Activated naive CD4-positive, alpha-beta T cell (primary cell): ENCODE data around the gene B3GAT1.
"Not testable (repeated sequence)": the region's sequence is repeated elsewhere in the genome, so short reads cannot be mapped to it uniquely, and the experiment has no call there.

Source experiments
- DNase-seq, 4 experiments: peaks; one replicate each; lab custom pipeline; 2025; lab: John Stamatoyannopoulos, UW

The B3GAT1 gene, protein sequence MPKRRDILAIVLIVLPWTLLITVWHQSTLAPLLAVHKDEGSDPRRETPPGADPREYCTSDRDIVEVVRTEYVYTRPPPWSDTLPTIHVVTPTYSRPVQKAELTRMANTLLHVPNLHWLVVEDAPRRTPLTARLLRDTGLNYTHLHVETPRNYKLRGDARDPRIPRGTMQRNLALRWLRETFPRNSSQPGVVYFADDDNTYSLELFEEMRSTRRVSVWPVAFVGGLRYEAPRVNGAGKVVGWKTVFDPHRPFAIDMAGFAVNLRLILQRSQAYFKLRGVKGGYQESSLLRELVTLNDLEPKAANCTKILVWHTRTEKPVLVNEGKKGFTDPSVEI

GRCh38 chr11:134412203-134413042, at the start of gene B3GAT1:
Gene B3GAT1, minus strand, starts transcription at chr11:134412242. Its CDS starts 24,583 bp downstream, at chr11:134387659.
- no peak for DNase-seq

DNA sequence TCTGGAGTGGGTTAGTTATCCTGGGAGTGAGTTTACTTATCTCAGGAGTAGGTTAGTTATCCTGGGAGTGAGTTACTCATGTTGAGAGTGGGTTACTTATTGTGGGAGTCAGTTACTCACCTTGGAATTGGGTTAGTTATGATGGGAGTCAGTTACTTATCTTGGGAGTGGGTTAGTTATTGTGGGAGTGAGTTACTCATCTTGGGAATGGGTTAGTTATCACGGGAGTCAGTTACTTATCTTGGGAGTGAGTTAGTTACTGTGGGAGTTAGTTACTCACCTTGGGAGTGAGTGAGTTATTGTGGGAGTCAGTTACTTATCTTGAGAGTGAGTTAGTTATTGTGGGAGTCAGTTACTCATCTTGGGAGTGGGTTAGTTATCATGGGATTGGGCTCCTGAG, 49.6 kb upstream of the B3GAT1 start:
- DNase-seq = no peak

DNA sequence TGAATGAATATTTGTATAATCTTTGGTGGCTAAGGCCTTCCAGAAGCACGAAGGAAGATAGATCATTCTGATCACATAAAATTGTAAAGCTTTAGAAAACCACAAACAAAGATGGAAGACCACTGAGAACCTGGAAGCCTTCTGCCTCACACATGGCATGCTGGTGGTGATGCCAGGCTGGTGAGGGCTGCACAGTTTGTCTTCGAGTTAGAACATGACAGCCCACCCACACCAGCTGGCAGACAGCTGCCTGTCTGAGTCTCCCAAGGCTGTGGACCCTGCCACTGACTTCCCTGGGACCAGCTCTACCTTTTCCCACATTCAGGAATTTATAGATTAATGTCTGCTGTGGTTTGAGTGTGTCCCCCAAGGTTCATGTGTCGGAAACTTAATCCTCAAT, 48.8 kb upstream of the B3GAT1 start:
- DNase-seq = no peak

- no peak for DNase-seq
Measured at GRCh38 chr11:134460062-134460561, 48.1 kb upstream of the B3GAT1 start.

- no peak for DNase-seq
Measured at GRCh38 chr11:134459246-134460061, 47.4 kb upstream of the B3GAT1 start.

DNA sequence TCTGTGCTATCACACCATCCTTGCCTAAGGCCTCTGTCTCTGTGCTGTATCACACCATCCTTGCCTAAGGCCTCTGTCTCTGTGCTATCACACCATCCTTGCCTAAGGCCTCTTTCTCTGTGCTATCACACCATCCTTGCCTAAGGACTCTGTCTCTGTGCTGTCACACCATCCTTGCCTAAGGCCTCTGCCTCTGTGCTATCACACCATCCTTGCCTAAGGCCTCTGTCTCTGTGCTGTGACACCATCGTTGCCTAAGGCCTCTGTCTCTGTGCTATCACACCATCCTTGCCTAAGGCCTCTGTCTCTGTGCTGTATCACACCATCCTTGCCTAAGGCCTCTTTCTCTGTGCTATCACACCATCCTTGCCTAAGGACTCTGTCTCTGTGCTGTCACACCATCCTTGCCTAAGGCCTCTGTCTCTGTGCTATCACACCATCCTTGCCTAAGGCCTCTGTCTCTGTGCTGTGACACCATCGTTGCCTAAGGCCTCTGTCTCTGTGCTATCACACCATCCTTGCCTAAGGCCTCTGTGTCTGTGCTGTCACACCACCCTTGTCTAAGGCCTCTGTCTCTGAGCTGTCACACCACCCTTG, 45.5 kb upstream of the B3GAT1 start:
- DNase-seq = not testable (repeated sequence)

GRCh38 chr11:134455516-134455915, 43.5 kb upstream of the B3GAT1 start:
- DNase-seq = no peak

GRCh38 chr11:134454146-134454690, 42.2 kb upstream of the B3GAT1 start:
- DNase-seq = no peak

DNA sequence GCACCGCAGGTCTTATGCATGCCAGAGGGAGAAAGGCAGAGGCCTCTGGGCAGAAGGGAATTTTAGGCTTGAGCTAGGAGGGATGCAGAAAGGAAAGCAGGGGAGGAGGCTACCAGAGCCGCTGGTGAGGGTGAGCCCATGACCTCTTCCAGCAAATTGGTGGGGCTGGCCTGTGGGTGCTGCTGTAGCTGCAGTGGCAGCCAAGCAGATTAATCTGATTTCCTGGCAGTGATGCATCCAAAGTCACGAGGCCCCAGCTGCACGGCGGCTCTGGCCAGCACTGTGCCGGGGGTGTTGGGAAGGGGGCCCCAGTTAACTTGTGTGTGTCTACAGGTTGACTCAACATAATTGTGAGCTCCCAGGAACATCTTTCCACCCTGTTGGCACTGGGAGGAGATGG, 41.4 kb upstream of the B3GAT1 start:
- no peak for DNase-seq

DNA sequence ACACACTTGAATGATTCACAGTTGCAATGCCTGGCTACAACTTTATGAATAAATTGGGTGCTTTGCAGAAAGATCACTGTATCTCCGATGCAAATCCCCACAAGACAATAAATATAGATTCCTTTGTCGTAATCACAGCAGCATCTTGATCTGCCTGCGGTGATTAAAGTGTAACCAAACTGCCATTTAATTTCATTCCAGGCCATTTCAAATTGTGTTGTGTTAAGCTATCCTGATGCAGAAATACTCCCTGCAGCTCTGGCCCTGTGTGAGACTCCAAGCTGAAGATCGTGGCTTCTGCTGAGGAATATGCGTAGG, 40.8 kb upstream of the B3GAT1 start:
- no peak for DNase-seq

DNA sequence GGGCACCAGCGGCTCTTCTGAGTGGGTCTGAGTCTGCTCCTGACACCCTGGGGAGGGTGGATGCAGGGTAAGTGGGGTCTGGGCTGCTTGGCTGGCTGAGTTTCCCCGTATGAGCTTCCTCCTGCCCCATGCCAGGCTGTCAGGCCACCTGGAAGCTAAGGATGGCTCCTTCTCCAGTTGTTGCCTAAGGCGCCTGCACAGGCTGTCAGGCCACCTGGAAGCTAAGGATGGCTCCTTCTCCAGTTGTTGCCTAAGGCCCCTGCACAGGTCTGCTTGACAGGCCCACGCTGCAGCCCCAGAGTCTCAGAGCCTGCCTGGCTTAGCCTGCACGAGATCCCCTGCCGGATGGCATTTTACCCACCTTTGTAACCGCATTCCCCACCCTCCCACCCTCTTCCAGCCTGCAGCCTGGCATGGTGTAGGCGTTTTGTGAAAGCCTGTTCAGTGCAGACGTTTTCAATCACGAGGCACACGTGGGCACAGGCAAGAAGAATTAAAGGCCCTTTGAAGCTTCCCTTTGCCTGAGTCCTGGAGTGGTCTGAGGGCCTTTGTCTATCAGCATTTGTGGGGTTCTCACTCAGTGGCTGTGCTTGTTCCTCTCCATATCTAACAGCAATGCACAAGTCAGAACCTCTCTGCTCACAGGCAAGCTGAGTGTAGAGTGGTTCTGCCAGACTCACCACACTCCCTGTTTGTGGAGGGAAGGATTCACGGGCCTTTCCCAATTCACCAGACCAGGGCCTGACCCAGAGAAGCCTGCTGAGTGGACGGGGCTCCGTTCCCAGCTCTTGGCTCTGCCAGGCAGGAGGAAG, 40.2 kb upstream of the B3GAT1 start:
- DNase-seq = no peak

GRCh38 chr11:134450186-134450585, 38.1 kb upstream of the B3GAT1 start:
- DNase-seq = no peak

DNA sequence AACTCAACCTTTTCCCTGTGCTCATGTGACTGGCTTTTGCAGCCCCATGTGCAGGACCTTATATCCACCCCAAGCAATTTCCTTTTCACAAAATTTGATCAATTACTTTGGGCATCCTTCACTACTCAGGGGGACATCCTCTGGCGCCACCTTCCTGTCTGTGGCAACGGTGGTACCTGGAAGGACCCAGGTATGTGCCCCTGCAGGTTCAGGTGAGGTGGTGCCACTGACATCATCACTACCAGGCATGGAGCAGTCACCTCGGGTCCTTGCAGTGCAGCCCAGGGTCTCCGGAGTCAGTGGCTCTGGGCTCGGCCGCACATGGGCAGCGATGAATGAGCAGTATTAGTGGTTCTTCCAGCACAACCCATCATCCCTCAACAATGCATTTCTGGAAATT, 37.7 kb upstream of the B3GAT1 start:
- DNase-seq = no peak

DNA sequence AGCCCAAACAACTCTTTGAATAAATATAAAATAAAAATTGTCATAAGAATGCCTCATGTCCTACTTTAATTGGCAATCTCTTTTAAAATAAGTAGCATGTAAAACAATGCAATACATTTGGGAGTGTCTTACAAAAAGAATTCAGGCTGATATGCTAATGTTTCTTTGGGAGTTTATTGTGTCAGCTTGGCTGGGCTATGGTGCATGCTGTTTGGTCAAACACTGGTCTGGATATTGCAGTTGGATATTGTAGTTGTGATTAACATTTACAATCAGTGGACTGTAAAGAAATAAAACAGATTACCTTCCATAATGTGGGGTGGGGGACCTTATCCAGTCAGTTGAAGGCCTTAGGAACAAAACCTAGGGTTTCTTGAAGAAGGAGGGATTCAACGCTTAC, 37.0 kb upstream of the B3GAT1 start:
- DNase-seq = no peak

- no peak for DNase-seq
Measured at GRCh38 chr11:134447696-134448095, 35.7 kb upstream of the B3GAT1 start.

- no peak for DNase-seq
Measured at GRCh38 chr11:134445601-134446325, 33.7 kb upstream of the B3GAT1 start.

GRCh38 chr11:134444160-134445108, 32.4 kb upstream of the B3GAT1 start:
- DNase-seq = not testable (repeated sequence)

GRCh38 chr11:134443246-134443645, 31.2 kb upstream of the B3GAT1 start:
- DNase-seq = no peak

- DNase-seq = no peak
Measured at GRCh38 chr11:134442246-134442645, 30.2 kb upstream of the B3GAT1 start.
